HG02885 (cell line): ENCODE measurements around the gene PDZD2.

Source experiments
- ATAC-seq: cut with Tn5 transposase; IDR thresholded peaks from one replicate; pipeline ENCODE4 v1.9.1; 2021; ENCODE audit warnings: mild to moderate bottlenecking; ENCODE audit not compliant: unreplicated experiment, poor library complexity

The PDZD2 gene

DNA sequence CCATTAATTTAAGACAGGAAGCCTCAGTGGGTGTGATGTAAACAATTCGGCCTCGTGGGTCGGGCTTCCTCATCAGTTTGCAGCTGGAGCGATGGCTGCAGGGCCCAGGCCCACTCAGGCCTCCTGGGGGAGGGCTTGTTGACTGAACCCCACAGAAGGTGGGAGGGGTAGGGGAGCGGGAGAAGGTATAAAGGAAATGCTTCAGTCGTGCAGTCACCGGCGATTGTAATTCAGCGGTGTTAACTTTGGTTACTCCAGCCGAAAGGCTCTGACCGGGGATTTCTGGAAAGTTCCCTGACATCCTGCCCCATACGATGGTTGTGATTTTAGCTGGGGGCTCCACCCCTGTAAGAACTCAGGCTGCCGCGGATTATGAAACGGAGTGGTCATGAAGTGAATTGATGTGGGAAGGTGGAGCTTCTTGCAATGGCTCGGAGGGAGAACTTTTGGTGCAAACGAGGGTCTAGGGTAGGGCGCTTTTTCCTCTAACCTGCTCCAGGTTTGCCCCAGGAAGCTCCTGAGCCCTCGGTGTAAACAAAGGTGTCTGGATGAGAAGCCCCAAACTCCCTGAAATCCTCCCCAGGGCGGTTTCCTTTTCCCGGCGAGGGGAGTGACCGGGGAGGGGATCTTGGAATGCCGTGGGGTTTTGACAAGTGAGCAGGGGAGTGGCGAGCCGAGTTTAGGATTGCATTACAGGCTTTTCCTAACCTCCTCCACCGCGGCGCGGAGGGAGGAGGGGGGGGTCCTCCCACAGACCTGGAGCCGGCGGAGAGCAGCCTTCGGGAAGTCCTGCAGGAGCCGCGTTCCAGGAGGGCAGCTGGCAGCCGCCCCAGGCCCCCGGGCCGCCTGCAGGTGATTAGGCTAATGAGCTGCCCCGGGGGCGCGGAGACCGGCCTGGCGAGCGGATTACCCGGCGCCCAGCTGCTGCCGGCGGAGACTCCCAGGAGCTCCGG is 215.5 kb downstream of the PDZD2 start:
- no peak for ATAC-seq

DNA sequence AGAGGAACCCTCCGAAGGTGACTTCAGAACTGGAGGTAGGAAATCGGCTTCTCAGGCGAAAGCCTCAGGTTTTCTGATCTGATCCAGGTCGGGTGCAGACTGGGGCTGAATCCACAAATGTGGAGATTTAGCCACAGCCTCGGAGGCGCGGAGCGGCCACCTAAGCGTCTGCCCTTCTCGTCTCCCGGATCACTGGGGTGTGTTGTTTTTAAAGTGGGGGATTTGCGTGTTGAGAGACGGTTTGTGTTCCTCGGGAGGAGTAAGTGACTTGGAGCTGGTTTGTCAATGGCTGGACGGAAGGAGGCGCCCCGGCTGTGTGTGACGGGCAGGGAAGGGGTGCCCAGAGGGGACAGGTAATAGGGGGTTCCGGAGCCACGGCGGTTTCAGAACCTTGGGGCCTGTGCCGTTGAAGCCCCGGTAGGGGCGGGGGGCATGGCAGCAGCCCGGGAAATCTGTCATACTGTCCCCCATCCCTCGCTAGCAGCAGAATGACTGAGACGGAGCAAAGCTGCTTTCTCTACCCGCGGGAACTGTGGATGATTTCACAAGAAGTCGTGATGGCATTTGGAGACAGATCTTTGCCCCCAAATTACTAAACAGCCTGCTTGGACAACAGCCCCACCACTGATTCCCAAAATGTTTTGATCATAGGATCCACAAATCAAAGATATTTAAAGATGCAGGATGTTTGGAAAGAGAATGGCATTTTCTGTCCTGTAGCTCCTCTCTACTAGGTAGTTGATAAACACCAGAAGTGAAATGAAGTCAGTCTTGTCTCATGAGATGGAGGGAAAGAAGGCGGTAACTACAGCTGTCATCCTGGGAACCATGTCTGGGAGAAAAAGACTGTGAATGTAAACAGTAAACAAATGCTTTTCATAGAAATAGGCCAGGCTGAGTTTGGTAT is 216.5 kb downstream of the PDZD2 start:
- ATAC-seq: no peak

- no peak for ATAC-seq
These were observed 220.2 kb downstream of the PDZD2 start for GRCh38 chr5:31859096-31859495.

DNA sequence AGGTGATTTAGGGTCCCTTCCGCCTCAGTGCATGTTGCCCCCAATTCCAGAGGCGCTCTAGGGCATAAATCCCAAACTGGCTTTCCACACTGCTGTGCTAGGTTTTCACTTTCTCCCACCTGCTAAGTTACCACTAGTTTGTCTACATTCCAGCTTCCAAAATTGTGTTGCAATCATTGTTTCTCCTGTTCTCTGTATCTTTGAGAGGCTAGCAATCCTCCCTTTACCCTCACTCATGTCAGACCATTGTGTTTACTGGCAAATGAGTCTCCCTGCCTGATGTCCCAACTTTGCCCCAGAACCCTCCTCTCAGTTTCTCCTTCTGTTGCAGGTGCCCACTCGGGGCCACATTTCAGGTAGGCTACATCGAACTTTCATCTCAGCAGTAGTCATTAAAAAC is 221.3 kb downstream of the PDZD2 start:
- ATAC-seq: no peak

- ATAC-seq: no peak
These were observed 221.9 kb downstream of the PDZD2 start for GRCh38 chr5:31860726-31861433.

DNA sequence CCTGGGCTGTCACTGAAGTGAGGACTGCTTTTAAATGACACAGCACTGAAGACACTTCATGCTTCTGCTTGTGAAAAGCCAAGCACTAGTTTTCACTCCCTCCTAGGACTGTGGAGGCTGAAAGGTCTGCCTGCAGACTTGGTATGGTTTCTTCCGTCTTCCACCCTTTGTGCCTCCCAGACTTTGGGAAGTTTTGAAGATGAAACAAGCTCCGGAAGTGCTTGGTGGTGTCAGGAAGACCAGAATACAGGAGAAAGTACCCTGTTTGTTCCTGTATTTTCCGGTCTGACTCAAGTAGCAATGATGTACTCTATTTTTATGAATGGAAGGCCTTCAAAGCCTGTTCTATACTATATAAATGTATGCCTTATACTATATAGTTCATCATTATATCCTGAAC is 222.7 kb downstream of the PDZD2 start:
- ATAC-seq: no peak

DNA sequence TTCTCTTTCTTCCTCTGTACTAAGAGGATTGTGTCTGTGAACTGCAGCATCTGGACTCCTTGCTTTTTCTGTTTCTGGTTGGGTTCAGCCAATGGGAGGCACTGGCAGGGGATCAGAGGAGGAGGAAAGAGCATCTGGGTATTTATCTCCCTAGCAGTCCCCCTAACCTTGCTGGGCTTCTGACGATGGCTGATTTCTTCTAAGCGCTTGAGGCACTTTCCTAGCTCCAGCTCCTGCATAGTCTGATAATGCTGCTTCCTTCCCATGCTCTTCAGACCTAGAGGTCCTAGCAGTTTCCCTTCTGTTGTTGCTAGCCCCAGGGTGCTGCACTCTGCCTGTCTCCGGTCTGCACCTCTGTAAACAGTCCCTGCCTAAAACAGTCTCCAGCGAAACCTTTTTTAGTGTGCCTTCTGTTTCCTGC is 225.1 kb downstream of the PDZD2 start:
- ATAC-seq: no peak

DNA sequence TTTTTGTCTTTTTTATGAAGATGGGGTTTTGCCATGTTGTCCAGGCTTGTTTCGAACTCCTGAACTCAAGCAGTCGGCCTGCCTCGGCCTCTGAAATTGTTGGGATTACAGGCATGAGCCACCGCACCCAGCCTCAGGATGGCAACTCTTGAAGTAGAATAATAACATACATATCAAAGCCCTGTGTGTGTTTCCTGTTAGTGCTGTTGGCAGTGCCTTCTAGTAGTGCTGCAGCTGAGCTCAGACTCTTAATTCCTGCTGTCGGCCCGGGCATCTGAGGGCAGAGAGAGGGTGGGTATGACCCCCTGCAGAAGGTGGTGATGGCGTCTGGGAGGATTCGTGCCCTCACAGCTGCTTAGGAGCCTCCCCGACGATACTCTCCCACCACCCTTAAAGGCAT is 227.2 kb downstream of the PDZD2 start:
- ATAC-seq: no peak

DNA sequence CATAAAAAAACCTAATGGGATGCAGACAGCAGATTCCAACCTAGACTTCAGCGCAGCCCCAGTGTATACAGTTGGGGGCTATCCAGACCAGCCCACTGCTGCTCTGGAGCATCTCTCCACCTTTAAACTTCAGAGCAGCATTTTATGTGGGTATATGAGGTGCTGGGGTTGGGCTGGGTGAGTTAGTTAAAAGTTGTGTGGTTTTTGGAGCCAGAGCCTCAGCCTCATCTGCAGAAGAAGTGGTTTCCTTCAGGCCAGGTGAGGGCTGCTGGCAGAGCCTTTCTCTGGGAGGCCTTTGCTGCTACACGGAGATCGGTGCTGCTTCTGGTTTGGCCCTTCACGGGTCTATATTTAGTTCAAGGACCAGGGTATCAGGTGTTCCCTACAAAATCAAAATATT is 228.3 kb downstream of the PDZD2 start:
- ATAC-seq: no peak

DNA sequence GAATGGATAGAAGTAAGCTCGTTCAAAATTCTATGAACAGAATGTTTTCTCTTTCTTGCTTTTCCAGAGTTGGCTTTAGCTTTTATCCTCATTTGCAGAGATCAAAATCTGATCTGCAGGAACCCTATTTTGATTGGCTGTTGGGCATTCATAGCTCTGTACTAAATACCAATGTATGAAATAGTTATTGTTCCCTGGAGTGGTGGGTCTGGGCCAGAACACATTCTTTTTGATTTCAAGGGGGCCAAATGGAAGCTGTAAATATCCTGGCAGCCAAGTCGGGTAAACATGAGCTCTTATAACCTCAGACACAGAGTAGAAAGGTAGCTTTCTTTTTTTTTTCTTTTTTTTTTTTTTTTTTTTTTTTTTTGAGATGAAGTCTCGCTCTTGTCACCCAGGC is 241.5 kb downstream of the PDZD2 start:
- no peak for ATAC-seq

GRCh38 chr5:31884896-31885295 is 246.0 kb downstream of the PDZD2 start:
- ATAC-seq: no peak

DNA sequence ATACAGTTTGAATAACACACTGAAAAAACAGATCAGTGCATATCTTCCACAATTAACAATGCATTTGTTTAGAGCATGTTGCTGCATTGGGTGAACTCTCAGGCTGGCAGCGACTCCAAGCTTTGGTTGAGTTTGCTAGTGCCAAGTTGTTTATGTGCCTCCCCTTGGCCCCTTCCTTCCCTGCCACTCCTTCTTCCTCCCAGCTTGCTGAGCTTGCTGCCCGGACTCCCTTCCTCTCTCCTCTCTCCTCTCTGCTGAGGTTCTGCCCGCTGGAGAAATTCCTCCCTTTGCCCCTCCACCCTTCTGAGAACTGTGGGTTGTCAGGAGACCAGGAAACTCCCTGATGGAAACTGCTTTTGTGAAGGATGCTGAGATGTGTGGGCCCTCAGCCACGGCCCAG is 247.3 kb downstream of the PDZD2 start:
- no peak for ATAC-seq

- ATAC-seq: no peak
These were observed 248.6 kb downstream of the PDZD2 start for GRCh38 chr5:31887556-31887955.

- ATAC-seq: no peak
These were observed 249.6 kb downstream of the PDZD2 start for GRCh38 chr5:31888564-31888963.

- no peak for ATAC-seq
These were observed 250.2 kb downstream of the PDZD2 start for GRCh38 chr5:31889001-31889561.

DNA sequence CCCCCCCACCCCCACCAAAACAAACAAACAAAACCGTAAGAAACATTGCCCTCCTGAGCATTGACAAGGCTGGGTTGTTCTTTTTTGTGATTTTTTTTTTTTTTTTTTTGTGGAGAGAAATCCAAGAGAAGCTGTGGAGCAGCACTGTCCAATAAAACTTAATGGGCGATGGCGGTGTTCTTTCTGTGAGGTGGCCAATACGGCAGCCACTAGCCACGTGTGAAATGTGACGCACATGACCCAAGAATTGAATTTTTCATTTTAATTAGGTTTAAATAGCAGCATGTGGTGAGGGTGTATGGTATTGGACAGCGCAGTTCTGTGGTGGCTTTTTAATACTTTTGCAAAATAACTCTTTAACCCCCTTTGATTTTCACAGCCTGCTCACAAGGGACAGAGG is 251.1 kb downstream of the PDZD2 start:
- no peak for ATAC-seq

- no peak for ATAC-seq
These were observed 255.2 kb downstream of the PDZD2 start for GRCh38 chr5:31894141-31894540.

- ATAC-seq: no peak
These were observed 256.4 kb downstream of the PDZD2 start for GRCh38 chr5:31895199-31895820.

GRCh38 chr5:31898036-31898632 is 259.2 kb downstream of the PDZD2 start:
- ATAC-seq: no peak
